Esophagus muscularis mucosa (tissue), 4 donors: ENCODE results near the gene PRR12. TPM values are rescaled to one million over a fixed set of nuclear protein-coding genes. Genes with fewer than 3 reads are reported as not detected.

Experiments
- DNase-seq: peaks from one replicate; pipeline ENCODE4 v3.0.0-alpha.2; 2017; ENCODE audit errors: extremely low spot score
- H3K27ac ChIP-seq, 4 donors: fragments of 200-600 bp; sonication (generic); replicated peaks in 1 of 4; 1 replicate in 3 of 4; 2 replicates in 1 of 4; pipeline ENCODE4 v1.5.1; 2016 to 2019; ENCODE audit warnings: mild to moderate bottlenecking in 1 of 4
- H3K27me3 ChIP-seq, 4 donors: fragments of 200-600 bp; sonication (generic); one replicate each; pipeline versions ENCODE4 v1.5.1 to v1.6.0; 2016 to 2019
- H3K36me3 ChIP-seq, 4 donors: fragments of 200-600 bp; sonication (generic); one replicate each; pipeline ENCODE4 v1.5.1; 2016 to 2019
- H3K4me1 ChIP-seq, 4 donors: fragments of 200-600 bp; sonication (generic); one replicate each; pipeline ENCODE4 v1.5.1; 2016 to 2019
- H3K4me3 ChIP-seq, 4 donors: fragments of 200-600 bp; sonication (generic); 1 replicate in 2 of 4; 2 replicates in 2 of 4; pipeline ENCODE4 v1.5.1; 2016 to 2019; ENCODE audit warnings: mild to moderate bottlenecking in 4 of 4, moderate library complexity in 1 of 4
- H3K9me3 ChIP-seq, 4 donors: fragments of 200-600 bp; sonication (generic); 1 replicate in 3 of 4; 2 replicates in 1 of 4; pipeline ENCODE4 v1.5.1; 2016 to 2019
- CTCF ChIP-seq, 3 experiments: fragments of 200-600 bp in 2 of 3; fragments of 450-650 bp in 1 of 3; sonication (generic) in 2 of 3; IDR thresholded peaks; one replicate each; pipeline ENCODE4 v1.5.1; 2017 to 2019; ENCODE audit warnings: antibody characterized with exemption in 3 of 3, mild to moderate bottlenecking in 2 of 3, moderate library complexity in 1 of 3
- EP300 ChIP-seq: sonication (generic); formaldehyde crosslinking; IDR thresholded peaks from one replicate; pipeline ENCODE4 v1.6.1; 2017; ENCODE audit warnings: antibody characterized with exemption
- POLR2A ChIP-seq: fragments of 450-650 bp; IDR thresholded peaks from one replicate; pipeline ENCODE4 v1.6.1; 2017; ENCODE audit warnings: antibody characterized with exemption, moderate library complexity, mild to moderate bottlenecking, low read depth
- POLR2AphosphoS5 ChIP-seq, 2 donors: sonication (generic); formaldehyde crosslinking; IDR thresholded peaks; one replicate each; pipeline ENCODE4 v1.6.1; 2017; ENCODE audit warnings: antibody characterized with exemption in 2 of 2
- WGBS: methylation state at CpG from one replicate; pipeline ENCODE4 v1.1.5; 2018; 5-methylcytosine and 5-hydroxymethylcytosine counted together
- intact Hi-C: fragments of 100-400 bp; cut with DNase I; formaldehyde crosslinking; loops from one replicate; pipeline ENCODE4 v1.15.1; 2023
- total RNA-seq, 4 donors: library from RNA; depleted of rRNA; stranded (reverse); fragments of >200 nt; gene quantifications; one replicate each; pipeline versions ENCODE4 v1.1.0 to v1.2.1, GENCODE V29; 2016

The PRR12 gene
- total RNA-seq, 4 donors from 2014 or later, result 9.4 to 29.1 (median 16.3) TPM

DNA sequence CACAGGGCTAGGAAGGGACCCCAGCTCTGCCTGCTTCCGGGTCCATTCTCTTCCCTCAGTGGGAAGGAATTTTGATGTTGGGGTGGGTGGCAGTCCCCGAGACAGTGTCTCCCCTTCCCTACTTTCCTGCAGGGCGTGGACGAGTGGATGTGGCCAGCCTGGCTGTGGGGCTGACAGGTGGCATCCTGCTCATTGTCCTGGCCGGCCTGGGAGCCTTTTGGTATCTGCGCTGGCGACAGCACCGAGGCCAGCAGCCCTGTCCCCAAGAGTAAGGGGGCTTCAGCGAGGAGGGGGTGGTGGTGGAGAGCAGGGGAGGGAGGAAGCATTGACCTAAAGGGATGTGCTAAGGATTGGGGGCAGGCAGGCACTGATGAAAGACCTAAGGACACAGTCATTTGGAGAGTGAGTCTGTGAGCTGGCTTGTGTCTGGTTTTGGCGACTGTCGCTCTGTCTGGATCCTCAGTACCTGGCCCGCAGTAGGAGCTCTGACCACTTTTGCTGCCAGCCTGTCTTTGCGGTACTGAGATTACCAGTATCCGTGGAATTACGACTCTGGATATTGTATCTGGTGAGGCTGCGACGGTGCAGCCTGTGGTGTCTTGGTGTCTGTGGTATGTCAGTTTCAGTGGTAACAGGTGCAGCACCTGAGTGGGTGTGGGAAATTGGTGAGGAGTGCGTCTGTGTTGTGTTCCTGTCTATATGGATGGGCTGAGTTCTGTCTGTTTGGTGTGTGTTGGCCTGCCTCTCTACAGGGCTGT lies 2.4 kb upstream of the PRR12 start:
- intact Hi-C loops, result no loop called here
- Histone ChIP-seq H3K27me3 (no peaks in the 10 kb centered on the region), H3K4me1 (peaks cover 15 to 27% (median 24%) of the 10 kb centered on the region in 4 donors), H3K4me3 (no peak overlapping the region), H3K27ac (no peak overlapping the region), H3K36me3 (no peaks in the 10 kb centered on the region), H3K9me3 (no peaks in the 10 kb centered on the region)
- WGBS, result 81% methylated on average over 15 of the region's 18 CpGs
- DNase-seq, result no peak
- TF ChIP-seq POLR2AphosphoS5 (IDR thresholded peaks at IDR 0.05), result no peak
- no peak for TF ChIP-seq CTCF (IDR thresholded peaks at IDR 0.05)
- no peak for TF ChIP-seq EP300
- TF ChIP-seq POLR2A, result no peak

DNA sequence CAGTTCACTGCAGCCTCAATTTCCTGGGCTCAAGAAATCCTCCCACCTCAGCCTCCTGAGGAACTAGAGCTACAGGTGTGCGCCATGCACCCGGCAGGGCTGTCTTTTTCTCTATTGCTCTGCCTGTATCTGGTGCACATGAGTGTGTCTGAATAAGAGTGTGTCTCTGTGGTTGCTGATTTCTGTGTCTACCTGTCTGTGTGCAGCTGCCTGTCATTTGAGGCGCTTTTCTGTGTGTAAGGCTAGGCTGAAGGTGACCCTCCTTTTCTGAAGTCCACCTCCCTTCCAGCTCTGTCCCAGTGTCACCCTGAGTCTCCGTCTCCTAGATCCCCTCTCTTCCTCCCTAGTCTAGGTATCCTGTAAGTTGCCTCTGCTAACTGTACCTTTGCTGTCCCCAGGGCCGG lies 1.5 kb upstream of the PRR12 start:
- TF ChIP-seq EP300 (no peak), CTCF (IDR thresholded peaks at IDR 0.05) (no peak), POLR2A (no peak), POLR2AphosphoS5 (IDR thresholded peaks at IDR 0.05) (no peak)

DNA sequence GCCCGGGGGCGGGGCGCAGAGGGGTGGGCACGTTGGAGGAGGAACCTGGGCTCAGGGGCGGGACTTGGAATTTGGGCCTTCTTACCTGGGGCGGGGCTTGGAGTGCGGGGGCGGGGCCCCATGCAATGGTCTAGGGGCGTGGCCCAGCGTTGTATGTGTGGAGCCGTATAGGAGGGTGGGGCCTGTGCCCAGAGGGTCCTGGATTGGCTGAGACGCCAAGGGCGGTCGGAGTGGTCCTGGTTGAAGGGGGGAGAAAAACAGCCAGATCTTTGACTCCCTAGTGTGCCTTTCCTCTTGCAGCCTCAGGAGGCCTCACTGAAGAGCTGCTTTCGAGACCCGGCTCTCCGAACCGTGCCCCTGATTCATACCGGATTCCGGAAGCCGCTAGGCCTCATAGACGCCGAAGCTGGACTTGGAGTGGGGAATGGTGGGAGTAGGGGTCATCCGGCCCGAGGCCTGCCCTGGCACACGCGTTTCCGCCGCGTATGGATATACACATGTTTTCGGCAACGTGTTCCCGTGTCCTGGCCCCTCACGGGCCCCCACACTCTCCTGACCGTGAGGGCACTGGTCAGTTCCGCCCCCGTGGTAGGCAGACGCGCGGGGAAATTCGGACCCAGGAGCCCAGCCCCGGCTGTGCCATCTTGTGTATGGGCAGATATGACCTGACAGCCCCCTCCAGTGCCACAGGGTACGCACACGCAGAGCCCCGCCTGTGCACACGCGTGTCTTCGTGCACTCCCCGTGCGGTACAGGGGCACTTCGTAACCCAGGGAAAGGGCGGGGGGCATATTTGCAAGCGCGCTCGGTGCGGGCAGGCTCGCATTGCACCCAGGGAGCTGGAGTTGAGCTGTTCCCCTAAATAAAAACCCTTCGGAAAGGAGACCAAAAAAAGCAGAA lies 661 bp upstream of the PRR12 start:
- Histone ChIP-seq H3K4me1 (peaks cover 22 to 44% (median 40%) of the 10 kb centered on the region in 4 donors), H3K27ac (peak overlapping the region; percentile 84 to 96 (median 94)), H3K9me3 (no peaks in the 10 kb centered on the region), H3K4me3 (peak overlapping the region; percentile 85 to 96 (median 92)), H3K36me3 (peaks cover 12 to 14% (median 13%) of the 10 kb centered on the region in 4 donors), H3K27me3 (no peaks in the 10 kb centered on the region)
- under 1% methylated on average over 24 of the region's 58 CpGs for WGBS
- intact Hi-C loops, result loop anchor here (5.0 kb wide), 1 partner anchor 87 kb away; the partner anchor contains the start of gene PRMT1
- peak in 1 of 3 experiments; percentile 16 for TF ChIP-seq CTCF (IDR thresholded peaks at IDR 0.05)
- peak; percentile 72 to 88 for TF ChIP-seq POLR2AphosphoS5 (IDR thresholded peaks at IDR 0.05)
- no peak for TF ChIP-seq POLR2A
- peak; percentile 99 for DNase-seq

More for the DNA sequence above, 1.5 kb upstream of the PRR12 start:
- Histone ChIP-seq H3K4me3 (peak overlapping the region in 3 of 4 donors; percentile 85 to 96 (median 89)), H3K27ac (peak overlapping the region; percentile 84 to 96 (median 94)), H3K4me1 (peaks cover 22 to 36% (median 34%) of the 10 kb centered on the region in 4 donors), H3K36me3 (peaks cover 4 to 6% (median 5%) of the 10 kb centered on the region in 4 donors), H3K27me3 (no peaks in the 10 kb centered on the region), H3K9me3 (no peaks in the 10 kb centered on the region)
- intact Hi-C loops, result no loop called here
- no peak for DNase-seq
- WGBS, result 66% methylated on average over 5 of the region's 5 CpGs

DNA sequence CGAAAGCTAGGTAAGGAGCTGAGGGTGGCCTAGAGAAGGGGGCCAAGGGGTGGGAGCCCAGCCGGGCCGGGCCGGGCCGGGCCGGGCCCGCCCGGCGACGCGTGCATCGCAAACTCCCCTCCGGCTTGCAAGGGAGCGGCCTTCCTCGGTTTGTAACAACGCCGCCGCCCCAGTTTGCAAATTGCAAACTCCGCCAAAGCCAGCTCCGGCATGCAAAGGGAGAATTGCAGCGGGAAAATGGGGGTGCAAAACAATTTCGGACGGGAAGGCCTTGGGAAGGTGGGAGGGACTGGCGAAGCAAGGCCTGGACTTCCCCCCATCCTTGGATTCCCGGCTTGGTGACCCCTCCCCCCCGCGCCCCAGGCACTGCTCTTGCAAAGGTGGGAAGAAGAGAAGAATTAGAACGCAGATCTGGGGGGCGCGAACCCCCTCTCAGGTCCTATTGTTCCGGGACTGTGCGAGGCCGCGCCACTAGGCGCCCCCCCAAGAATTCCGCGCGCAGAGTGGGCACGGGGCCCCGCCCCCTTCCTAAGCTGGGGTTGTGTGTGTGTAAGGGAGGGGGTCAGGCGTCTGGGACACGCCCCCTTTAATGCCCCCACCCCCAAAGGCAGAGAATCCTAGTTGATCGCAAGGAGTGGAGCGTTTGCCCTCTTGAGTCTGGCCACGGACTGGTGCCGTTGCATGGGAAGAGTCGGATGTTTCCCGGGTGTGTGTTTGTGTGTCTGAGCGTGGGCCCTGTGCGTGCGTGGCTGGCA lies 926 bp downstream of the PRR12 start:
- DNase-seq, result no peak
- Histone ChIP-seq H3K27ac (peak overlapping the region; percentile 84 to 96 (median 94)), H3K4me1 (peaks cover 22 to 48% (median 44%) of the 10 kb centered on the region in 4 donors), H3K27me3 (no peaks in the 10 kb centered on the region), H3K9me3 (no peaks in the 10 kb centered on the region), H3K4me3 (peak overlapping the region; percentile 85 to 96 (median 92)), H3K36me3 (peaks cover 26 to 30% (median 29%) of the 10 kb centered on the region in 4 donors)
- 2% methylated on average over 21 of the region's 51 CpGs for WGBS
- intact Hi-C loops, result loop anchor here (2.0 to 5.0 kb wide), 2 partner anchors 47 to 85 kb away; partner anchors contain the start of gene PRMT1
- no peak for TF ChIP-seq CTCF (IDR thresholded peaks at IDR 0.05)
- no peak for TF ChIP-seq POLR2A
- no peak for TF ChIP-seq POLR2AphosphoS5 (IDR thresholded peaks at IDR 0.05)
- no peak for TF ChIP-seq EP300
